ENCODE measurements around the gene MGRN1. TPM values are rescaled to one million over a fixed set of nuclear protein-coding genes. Genes with fewer than 3 reads are reported as not detected.

Gene MGRN1
- total and polyA plus RNA-seq, 2 of the 13 experiments (the other 11 are each of a cell fraction or from before 2014, with no cell fraction given), result 11.9 to 12.6 TPM

DNA sequence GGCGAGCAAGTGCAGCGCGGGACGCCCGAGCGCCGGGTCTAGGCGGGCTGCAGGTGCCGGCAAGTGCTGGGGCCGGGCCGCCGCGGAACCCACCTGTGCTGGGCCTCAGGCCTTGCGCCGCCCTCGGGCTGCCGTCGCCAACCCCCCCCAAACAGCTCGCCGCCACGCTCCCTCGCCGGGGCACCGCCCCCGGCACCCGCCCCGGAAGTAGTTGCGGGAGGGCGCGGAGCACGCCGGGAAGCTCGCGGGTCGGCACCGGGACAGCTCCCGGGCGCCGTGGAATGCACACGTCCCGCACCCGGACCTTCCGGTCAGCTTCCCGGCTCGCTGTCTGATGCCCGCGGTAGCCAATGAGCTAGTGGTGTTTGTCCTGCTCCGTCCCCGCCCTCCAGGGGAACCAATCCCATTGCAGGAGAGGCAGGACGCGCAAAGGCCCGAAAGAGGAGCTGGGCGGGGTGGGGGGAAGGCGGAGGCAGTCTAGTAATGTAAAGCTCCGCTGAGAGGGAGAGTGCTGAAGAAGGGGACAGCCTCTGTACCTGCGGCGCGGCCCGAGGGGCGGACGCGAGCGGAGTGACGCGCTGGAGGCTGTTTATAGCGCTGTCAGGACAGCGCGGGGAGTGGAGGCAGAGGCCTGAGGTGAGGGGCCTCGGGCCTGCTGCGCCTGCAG lies 109.6 kb downstream of the MGRN1 start, which contains the start of the genes ANKS3 and DNAAF8 (continued):
- TF ChIP-seq, protein P1, sequence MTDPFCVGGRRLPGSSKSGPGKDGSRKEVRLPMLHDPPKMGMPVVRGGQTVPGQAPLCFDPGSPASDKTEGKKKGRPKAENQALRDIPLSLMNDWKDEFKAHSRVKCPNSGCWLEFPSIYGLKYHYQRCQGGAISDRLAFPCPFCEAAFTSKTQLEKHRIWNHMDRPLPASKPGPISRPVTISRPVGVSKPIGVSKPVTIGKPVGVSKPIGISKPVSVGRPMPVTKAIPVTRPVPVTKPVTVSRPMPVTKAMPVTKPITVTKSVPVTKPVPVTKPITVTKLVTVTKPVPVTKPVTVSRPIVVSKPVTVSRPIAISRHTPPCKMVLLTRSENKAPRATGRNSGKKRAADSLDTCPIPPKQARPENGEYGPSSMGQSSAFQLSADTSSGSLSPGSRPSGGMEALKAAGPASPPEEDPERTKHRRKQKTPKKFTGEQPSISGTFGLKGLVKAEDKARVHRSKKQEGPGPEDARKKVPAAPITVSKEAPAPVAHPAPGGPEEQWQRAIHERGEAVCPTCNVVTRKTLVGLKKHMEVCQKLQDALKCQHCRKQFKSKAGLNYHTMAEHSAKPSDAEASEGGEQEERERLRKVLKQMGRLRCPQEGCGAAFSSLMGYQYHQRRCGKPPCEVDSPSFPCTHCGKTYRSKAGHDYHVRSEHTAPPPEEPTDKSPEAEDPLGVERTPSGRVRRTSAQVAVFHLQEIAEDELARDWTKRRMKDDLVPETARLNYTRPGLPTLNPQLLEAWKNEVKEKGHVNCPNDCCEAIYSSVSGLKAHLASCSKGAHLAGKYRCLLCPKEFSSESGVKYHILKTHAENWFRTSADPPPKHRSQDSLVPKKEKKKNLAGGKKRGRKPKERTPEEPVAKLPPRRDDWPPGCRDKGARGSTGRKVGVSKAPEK (CRISPR knock-in tag; IDR thresholded peaks at IDR 0.05; ENCODE audit: borderline replicate concordance), result no peak
- TF ChIP-seq ZNF562 (CRISPR knock-in tag; IDR thresholded peaks at IDR 0.05; ENCODE audit: borderline replicate concordance) (no peak), POLR2G (IDR thresholded peaks at IDR 0.05; ENCODE audit: low read depth, low read length) (peak; percentile 71), TCF7 (IDR thresholded peaks at IDR 0.05; ENCODE audit: low read depth) (no peak), KDM5B (CRISPR knock-in tag; IDR thresholded peaks at IDR 0.05; ENCODE audit: borderline replicate concordance) (peak; percentile 97), TEAD2 (CRISPR knock-in tag; IDR thresholded peaks at IDR 0.05) (peak; percentile 78; the same call in 1 of the 2 replicates), PHF20 (CRISPR knock-in tag; IDR thresholded peaks at IDR 0.05) (peak; percentile 92), ZNF841 (CRISPR knock-in tag; IDR thresholded peaks at IDR 0.05; ENCODE audit: borderline replicate concordance) (0 out of 2 replicates have a peak, but pooled peaks have one; percentile 60), ZNF7 (CRISPR knock-in tag; IDR thresholded peaks at IDR 0.05) (no peak)
- TF ChIP-seq, protein P2, sequence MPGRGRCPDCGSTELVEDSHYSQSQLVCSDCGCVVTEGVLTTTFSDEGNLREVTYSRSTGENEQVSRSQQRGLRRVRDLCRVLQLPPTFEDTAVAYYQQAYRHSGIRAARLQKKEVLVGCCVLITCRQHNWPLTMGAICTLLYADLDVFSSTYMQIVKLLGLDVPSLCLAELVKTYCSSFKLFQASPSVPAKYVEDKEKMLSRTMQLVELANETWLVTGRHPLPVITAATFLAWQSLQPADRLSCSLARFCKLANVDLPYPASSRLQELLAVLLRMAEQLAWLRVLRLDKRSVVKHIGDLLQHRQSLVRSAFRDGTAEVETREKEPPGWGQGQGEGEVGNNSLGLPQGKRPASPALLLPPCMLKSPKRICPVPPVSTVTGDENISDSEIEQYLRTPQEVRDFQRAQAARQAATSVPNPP (CRISPR knock-in tag; IDR thresholded peaks at IDR 0.05), result peak; percentile 63; the same call in 1 of the 2 replicates
- TF ChIP-seq, protein P3, sequence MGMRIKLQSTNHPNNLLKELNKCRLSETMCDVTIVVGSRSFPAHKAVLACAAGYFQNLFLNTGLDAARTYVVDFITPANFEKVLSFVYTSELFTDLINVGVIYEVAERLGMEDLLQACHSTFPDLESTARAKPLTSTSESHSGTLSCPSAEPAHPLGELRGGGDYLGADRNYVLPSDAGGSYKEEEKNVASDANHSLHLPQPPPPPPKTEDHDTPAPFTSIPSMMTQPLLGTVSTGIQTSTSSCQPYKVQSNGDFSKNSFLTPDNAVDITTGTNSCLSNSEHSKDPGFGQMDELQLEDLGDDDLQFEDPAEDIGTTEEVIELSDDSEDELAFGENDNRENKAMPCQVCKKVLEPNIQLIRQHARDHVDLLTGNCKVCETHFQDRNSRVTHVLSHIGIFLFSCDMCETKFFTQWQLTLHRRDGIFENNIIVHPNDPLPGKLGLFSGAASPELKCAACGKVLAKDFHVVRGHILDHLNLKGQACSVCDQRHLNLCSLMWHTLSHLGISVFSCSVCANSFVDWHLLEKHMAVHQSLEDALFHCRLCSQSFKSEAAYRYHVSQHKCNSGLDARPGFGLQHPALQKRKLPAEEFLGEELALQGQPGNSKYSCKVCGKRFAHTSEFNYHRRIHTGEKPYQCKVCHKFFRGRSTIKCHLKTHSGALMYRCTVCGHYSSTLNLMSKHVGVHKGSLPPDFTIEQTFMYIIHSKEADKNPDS (CRISPR knock-in tag; IDR thresholded peaks at IDR 0.05), result no peak
- TF ChIP-seq, protein P4, sequence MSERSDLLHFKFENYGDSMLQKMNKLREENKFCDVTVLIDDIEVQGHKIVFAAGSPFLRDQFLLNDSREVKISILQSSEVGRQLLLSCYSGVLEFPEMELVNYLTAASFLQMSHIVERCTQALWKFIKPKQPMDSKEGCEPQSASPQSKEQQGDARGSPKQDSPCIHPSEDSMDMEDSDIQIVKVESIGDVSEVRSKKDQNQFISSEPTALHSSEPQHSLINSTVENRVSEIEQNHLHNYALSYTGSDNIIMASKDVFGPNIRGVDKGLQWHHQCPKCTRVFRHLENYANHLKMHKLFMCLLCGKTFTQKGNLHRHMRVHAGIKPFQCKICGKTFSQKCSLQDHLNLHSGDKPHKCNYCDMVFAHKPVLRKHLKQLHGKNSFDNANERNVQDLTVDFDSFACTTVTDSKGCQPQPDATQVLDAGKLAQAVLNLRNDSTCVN (CRISPR knock-in tag; IDR thresholded peaks at IDR 0.05; ENCODE audit: borderline replicate concordance), result no peak

All from HepG2 (cell line).